H9 (cell line): Measurements from ENCODE around the gene SPAG6. TPM values are rescaled to one million over a fixed set of nuclear protein-coding genes. Genes with fewer than 3 reads are reported as not detected.

Experiments used
- DNase-seq: peaks from one replicate; pipeline ENCODE4 v3.0.0-alpha.2; 2017
- H2AFZ ChIP-seq: one replicate; pipeline ENCODE4 v1.6.1; 2013; ENCODE audit warnings: mild to moderate bottlenecking, low read length, control low read depth, moderate library complexity
- H2AK5ac ChIP-seq: 2 replicates; pipeline ENCODE4 v1.6.1; 2013; ENCODE audit warnings: low read length, control low read depth, mixed read lengths; ENCODE audit not compliant: insufficient read length
- H2BK120ac ChIP-seq: one replicate; pipeline ENCODE4 v1.6.1; 2013; ENCODE audit warnings: low read depth, mild to moderate bottlenecking, low read length, control low read depth, inconsistent platforms; ENCODE audit not compliant: poor library complexity, severe bottlenecking
- H2BK12ac ChIP-seq: 2 replicates; pipeline ENCODE4 v1.6.1; 2013; ENCODE audit warnings: low read length, control low read depth, mixed read lengths, low read depth; ENCODE audit not compliant: insufficient read length
- H2BK15ac ChIP-seq: 2 replicates; pipeline ENCODE4 v1.6.1; 2013; ENCODE audit warnings: low read depth, low read length, control low read depth
- H2BK20ac ChIP-seq: one replicate; pipeline ENCODE4 v1.6.1; 2013; ENCODE audit warnings: low read depth, mild to moderate bottlenecking, low read length, control low read depth, inconsistent platforms; ENCODE audit not compliant: poor library complexity, severe bottlenecking
- H2BK5ac ChIP-seq: 2 replicates; pipeline ENCODE4 v1.6.1; 2013; ENCODE audit warnings: low read length, control low read depth, mixed read lengths; ENCODE audit not compliant: insufficient read length
- H3K14ac ChIP-seq: 2 replicates; pipeline ENCODE4 v1.6.1; 2013; ENCODE audit warnings: low read length, control low read depth; ENCODE audit not compliant: insufficient read depth
- H3K18ac ChIP-seq: 2 replicates; pipeline ENCODE4 v1.6.1; 2013; ENCODE audit warnings: low read depth, mild to moderate bottlenecking, mixed read lengths, low read length, control low read depth; ENCODE audit not compliant: insufficient read length
- H3K23ac ChIP-seq: 2 replicates; pipeline ENCODE4 v1.6.1; 2013; ENCODE audit warnings: low read length, control low read depth, mixed read lengths, low read depth; ENCODE audit not compliant: insufficient read length
- H3K23me2 ChIP-seq: 2 replicates; pipeline ENCODE4 v1.6.1; 2013; ENCODE audit warnings: low read depth, mild to moderate bottlenecking, mixed read lengths, low read length, control low read depth; ENCODE audit not compliant: insufficient read length, poor library complexity, severe bottlenecking
- H3K27ac ChIP-seq: 2 replicates; pipeline ENCODE4 v1.5.1; 2013; ENCODE audit warnings: low read length, control low read depth, mixed read lengths, low read depth; ENCODE audit not compliant: insufficient read length
- H3K27me3 ChIP-seq: 2 replicates; pipeline ENCODE4 v1.6.1; 2013; ENCODE audit warnings: low read length, control low read depth, inconsistent platforms; ENCODE audit not compliant: insufficient read depth
- H3K4ac ChIP-seq: 2 replicates; pipeline ENCODE4 v1.6.1; 2013; ENCODE audit warnings: low read depth, mild to moderate bottlenecking, control low read depth, inconsistent platforms, low read length, moderate library complexity
- H3K4me1 ChIP-seq: 2 replicates; pipeline ENCODE4 v1.6.1; 2013; ENCODE audit warnings: low read length, control low read depth, inconsistent platforms; ENCODE audit not compliant: insufficient read depth
- H3K4me2 ChIP-seq: 2 replicates; pipeline ENCODE4 v1.6.1; 2013; ENCODE audit warnings: low read length, control low read depth, mixed read lengths; ENCODE audit not compliant: insufficient read length, insufficient read depth
- H3K56ac ChIP-seq: 2 replicates; pipeline ENCODE4 v1.6.1; 2013; ENCODE audit warnings: low read depth, mild to moderate bottlenecking, mixed read lengths, low read length, control low read depth; ENCODE audit not compliant: insufficient read length
- H3K79me1 ChIP-seq: 2 replicates; pipeline ENCODE4 v1.6.1; 2013; ENCODE audit warnings: low read depth, mild to moderate bottlenecking, moderate library complexity, low read length, control low read depth, inconsistent platforms; ENCODE audit not compliant: insufficient read depth, poor library complexity, severe bottlenecking
- H3K79me2 ChIP-seq: 2 replicates; pipeline ENCODE4 v1.6.1; 2013; ENCODE audit warnings: low read length, control low read depth, inconsistent platforms; ENCODE audit not compliant: insufficient read depth
- H3K9ac ChIP-seq: 2 replicates; pipeline ENCODE4 v1.6.1; 2013; ENCODE audit warnings: low read length, control low read depth, mixed read lengths; ENCODE audit not compliant: insufficient read length; ENCODE audit errors: extremely low read depth
- H3K9me3 ChIP-seq: one replicate; pipeline ENCODE4 v1.6.1; 2013; ENCODE audit warnings: low read depth, low read length, inconsistent platforms; ENCODE audit not compliant: control insufficient read depth
- H3T11ph ChIP-seq: one replicate; pipeline ENCODE4 v1.6.1; 2013; ENCODE audit warnings: mild to moderate bottlenecking, low read length, control low read depth, inconsistent platforms
- H4K20me1 ChIP-seq: one replicate; pipeline ENCODE4 v1.6.1; 2013; ENCODE audit not compliant: control insufficient read depth, insufficient read length, insufficient read depth
- H4K5ac ChIP-seq: 2 replicates; pipeline ENCODE4 v1.6.1; 2013; ENCODE audit warnings: low read depth, mild to moderate bottlenecking, mixed read lengths, low read length, control low read depth; ENCODE audit not compliant: insufficient read length
- H4K8ac ChIP-seq: replicated peaks from 2 replicates; pipeline ENCODE4 v1.6.1; 2013; ENCODE audit warnings: low read length, control low read depth, mixed read lengths, low read depth; ENCODE audit not compliant: insufficient read length
- H4K91ac ChIP-seq: 2 replicates; pipeline ENCODE4 v1.6.1; 2013; ENCODE audit warnings: low read depth, mild to moderate bottlenecking, moderate library complexity, mixed read lengths, low read length, control low read depth; ENCODE audit not compliant: insufficient read length
- H3K27ac Mint-ChIP-seq, 3 experiments: 2 replicates in 2 of 3; 3 replicates in 1 of 3; pipeline ENCODE4 v1.8.0; 2020 to 2021; ENCODE audit warnings: mixed read lengths in 3 of 3, mild to moderate bottlenecking in 1 of 3, moderate library complexity in 1 of 3
- H3K27me3 Mint-ChIP-seq: 2 replicates; pipeline ENCODE4 v1.8.0; 2021; ENCODE audit warnings: low read depth, mild to moderate bottlenecking, moderate library complexity, mixed read lengths
- H3K36me3 Mint-ChIP-seq, 3 experiments: 2 replicates in 2 of 3; 3 replicates in 1 of 3; pipeline ENCODE4 v1.8.0; 2020 to 2021; ENCODE audit warnings: low read depth in 3 of 3, mixed read lengths in 3 of 3; ENCODE audit not compliant: insufficient read depth in 1 of 3
- H3K4me1 Mint-ChIP-seq, 2 experiments: 2 replicates each; pipeline ENCODE4 v1.8.0; 2020; ENCODE audit warnings: mixed read lengths in 2 of 2
- H3K4me3 Mint-ChIP-seq, 2 experiments: 2 replicates in 1 of 2; 3 replicates in 1 of 2; pipeline ENCODE4 v1.8.0; 2020 to 2021; ENCODE audit warnings: mild to moderate bottlenecking in 2 of 2, mixed read lengths in 2 of 2, moderate library complexity in 1 of 2
- H3K9me3 Mint-ChIP-seq, 2 experiments: 2 replicates in 1 of 2; 3 replicates in 1 of 2; pipeline ENCODE4 v1.8.0; 2020; ENCODE audit warnings: mild to moderate bottlenecking in 2 of 2, mixed read lengths in 2 of 2, moderate library complexity in 1 of 2
- WGBS: extraction: QIAGEN DNeasy Blood & Tissue Kit; methylation state at CpG from one replicate; pipeline ENCODE4 v1.1.7; 2013; ENCODE audit warnings: missing lambda C conversion rate, low lambda C conversion rate, mixed read lengths; ENCODE audit not compliant: insufficient read length; ENCODE audit errors: extremely low coverage; 5-methylcytosine and 5-hydroxymethylcytosine counted together
- total RNA-seq: library from RNA; stranded (reverse); gene quantifications from 2 replicates; pipeline ENCODE4 v1.2.1, GENCODE V29; 2021
- TF ChIP-seq, protein P1 (sequence below): fragments of 200-600 bp; sonication (generic); conservative IDR thresholded peaks from 3 replicates; pipeline ENCODE4 v1.8.0; 2021; ENCODE audit warnings: antibody characterized with exemption, mild to moderate bottlenecking

The SPAG6 gene
- total RNA-seq, 1 experiment from 2014 or later: 0.24 TPM

DNA sequence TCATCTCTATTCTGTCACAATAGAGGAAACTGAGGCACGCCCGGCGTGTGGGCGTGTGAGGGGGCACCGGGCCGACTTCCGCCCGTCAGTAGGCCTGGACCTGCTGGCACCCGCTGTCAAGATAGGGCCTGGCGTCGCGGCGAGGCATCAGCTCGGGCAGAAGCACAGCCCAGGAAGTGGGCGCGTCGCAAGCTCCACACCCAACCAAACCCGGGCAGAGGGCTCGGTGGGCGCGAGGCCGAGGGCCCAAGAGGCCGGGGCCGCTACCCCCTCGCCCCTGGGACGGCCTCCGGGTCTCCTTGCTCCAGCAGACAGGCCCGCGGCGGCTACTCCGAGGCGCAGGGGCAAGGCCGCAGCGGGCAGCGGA lies 91.2 kb downstream of the SPAG6 start:
- Histone ChIP-seq H3K56ac (no peak overlapping the region), H3T11ph (no peak overlapping the region), H4K5ac (no peak overlapping the region), H4K91ac (no peak overlapping the region), H3K14ac (no peak overlapping the region), H3K27ac (no peak overlapping the region), H2BK20ac (no peak overlapping the region), H2BK15ac (no peak overlapping the region), H3K79me2 (no peaks in the 10 kb centered on the region), H4K20me1 (no peaks in the 10 kb centered on the region), H2BK12ac (no peak overlapping the region), H2AFZ (no peak overlapping the region), H2BK120ac (no peak overlapping the region), H3K4me2 (peak overlapping the region; percentile 91), H3K9ac (no peak overlapping the region), H4K8ac (no peak overlapping the region), H3K79me1 (no peaks in the 10 kb centered on the region), H3K27me3 (peaks cover 31% of the 10 kb centered on the region; the same call in 1 of the 2 replicates), H3K9me3 (no peaks in the 10 kb centered on the region), H3K18ac (no peak overlapping the region), H2BK5ac (no peak overlapping the region), H2AK5ac (no peak overlapping the region), H3K23ac (no peak overlapping the region), H3K4me1 (no peaks in the 10 kb centered on the region), H3K23me2 (peaks cover 14% of the 10 kb centered on the region), H3K4ac (no peak overlapping the region)
- no peaks in the 10 kb centered on the region for H3K36me3 Mint-ChIP-seq
- H3K27me3 Mint-ChIP-seq: peaks cover 81% of the 10 kb centered on the region
- no peaks in the 10 kb centered on the region; a peak in 2 of 5 replicates for H3K9me3 Mint-ChIP-seq
- DNase-seq: no peak
- peaks cover 9 to 10% of the 10 kb centered on the region in 2 experiments for H3K4me1 Mint-ChIP-seq
- H3K27ac Mint-ChIP-seq: no peak overlapping the region
- peak overlapping the region; percentile 67 to 84; a peak in 2 of 5 replicates for H3K4me3 Mint-ChIP-seq
- WGBS: no CpG with 5 or more reads among the region's 35 CpGs
- TF ChIP-seq, protein P1, sequence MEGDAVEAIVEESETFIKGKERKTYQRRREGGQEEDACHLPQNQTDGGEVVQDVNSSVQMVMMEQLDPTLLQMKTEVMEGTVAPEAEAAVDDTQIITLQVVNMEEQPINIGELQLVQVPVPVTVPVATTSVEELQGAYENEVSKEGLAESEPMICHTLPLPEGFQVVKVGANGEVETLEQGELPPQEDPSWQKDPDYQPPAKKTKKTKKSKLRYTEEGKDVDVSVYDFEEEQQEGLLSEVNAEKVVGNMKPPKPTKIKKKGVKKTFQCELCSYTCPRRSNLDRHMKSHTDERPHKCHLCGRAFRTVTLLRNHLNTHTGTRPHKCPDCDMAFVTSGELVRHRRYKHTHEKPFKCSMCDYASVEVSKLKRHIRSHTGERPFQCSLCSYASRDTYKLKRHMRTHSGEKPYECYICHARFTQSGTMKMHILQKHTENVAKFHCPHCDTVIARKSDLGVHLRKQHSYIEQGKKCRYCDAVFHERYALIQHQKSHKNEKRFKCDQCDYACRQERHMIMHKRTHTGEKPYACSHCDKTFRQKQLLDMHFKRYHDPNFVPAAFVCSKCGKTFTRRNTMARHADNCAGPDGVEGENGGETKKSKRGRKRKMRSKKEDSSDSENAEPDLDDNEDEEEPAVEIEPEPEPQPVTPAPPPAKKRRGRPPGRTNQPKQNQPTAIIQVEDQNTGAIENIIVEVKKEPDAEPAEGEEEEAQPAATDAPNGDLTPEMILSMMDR: no peak
